HG03103 (cell line): ENCODE data around the gene CRABP1.

Experiments
- ATAC-seq: cut with Tn5 transposase; IDR thresholded peaks from one replicate; pipeline ENCODE4 v1.9.1; 2021; ENCODE audit warnings: low read depth; ENCODE audit not compliant: unreplicated experiment

CRABP1 gene

DNA sequence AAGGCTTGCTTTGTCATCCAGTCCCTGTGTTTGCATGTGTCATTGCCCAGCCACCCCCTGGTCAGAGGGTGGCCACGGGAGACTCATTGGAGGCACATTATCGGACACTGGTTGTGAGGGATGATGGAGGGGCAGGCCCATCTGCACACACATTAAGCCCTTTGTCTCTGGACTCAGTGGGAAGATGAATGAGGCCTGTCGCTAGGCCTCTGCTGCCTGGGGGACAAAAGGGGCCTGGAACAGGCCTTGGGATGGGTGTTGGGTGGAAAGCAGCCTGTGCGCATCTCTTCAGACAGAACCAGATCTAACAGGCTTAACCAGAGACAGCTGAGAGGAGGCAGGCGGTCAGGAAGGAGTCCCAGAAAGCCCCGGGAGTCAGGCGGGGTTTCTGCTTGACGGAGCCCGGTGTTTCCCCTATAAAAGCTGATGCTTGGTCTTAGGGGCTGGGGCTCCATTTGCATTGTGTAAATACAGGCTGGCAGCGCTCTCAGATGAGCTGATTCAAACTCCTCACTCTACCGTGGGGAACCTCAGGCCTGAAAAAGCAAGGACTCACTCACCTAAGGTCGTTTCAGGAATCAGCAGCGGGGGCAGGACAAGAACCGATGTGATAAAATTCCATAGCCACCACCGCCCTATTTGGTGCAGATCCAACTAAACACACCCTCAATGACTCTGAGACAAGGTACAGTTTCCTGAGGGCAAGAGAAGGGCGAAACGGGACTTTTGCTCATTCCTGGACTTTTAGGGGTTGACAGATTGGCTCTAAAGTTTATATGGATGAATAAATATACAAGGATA lies 23.7 kb upstream of the CRABP1 start:
- no peak for ATAC-seq

DNA sequence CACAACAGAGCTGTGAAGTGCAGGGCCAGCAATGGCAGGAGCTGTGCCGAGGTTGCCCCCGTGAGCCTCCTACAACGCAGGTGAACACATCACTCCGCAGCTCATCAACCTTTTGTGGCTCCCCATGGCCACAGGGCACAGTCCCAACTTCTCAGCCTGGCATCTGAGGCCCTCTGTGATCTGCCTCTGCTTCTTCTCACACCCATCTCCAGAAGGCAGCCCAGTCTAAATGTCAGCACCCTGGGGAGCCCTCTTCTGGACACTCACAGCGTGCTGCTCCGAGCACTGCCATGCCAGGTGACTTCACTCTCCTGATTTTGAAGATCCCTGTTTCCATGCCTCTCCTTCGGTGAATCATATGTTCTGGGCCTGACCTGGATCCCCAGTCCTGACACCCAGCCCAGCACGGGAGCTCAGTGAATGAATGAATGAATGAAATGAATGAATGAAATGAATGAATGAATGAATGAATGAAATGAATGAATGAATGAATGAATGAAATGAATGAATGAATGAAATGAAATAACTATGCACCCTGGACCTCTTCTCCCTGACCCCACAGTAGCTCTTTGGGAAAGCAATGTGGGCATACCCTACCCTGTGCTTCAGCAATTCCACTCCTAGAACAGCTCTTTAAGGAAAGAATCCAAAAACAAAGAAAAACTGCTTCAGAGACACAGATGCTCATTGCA lies 22.9 kb upstream of the CRABP1 start:
- no peak for ATAC-seq

DNA sequence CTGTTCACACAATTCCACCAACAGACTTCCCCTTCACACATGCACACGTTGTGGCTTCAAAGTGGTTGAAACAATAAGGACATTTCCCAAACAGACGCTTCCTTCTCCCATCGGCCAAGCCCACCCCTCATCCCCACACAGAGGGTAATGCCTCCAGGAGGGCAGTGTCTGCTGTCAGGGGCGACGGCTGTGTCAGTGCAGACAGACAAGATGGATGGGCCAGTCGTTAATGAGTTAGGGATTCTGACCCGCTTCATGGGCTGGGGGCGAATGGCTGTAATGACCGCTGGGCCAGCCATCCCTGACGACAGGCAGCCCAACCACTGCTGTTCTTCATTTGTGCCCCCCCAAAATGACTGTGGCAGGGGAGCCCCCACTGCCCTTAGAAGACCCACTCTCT lies 20.6 kb upstream of the CRABP1 start:
- ATAC-seq = no peak

DNA sequence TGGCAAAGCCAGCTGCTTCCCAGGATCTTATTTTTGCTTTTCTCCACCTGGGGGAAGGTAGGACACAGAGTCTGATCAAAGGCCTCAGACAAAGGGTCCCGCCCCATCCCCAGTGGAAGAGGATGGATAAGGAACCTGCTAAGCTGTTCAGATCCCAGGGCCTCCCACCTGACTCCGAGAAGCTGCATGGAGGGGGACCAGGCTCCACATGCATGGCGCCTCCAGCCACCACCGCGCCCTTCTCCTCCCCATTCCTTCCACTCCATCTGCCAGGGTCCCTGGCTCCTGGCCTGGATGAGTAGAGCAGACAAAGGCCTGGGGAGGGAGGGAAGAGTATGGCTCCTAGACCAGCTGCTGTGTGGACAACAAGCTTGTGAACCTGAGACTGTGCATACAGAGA lies 20.0 kb upstream of the CRABP1 start:
- no peak for ATAC-seq

DNA sequence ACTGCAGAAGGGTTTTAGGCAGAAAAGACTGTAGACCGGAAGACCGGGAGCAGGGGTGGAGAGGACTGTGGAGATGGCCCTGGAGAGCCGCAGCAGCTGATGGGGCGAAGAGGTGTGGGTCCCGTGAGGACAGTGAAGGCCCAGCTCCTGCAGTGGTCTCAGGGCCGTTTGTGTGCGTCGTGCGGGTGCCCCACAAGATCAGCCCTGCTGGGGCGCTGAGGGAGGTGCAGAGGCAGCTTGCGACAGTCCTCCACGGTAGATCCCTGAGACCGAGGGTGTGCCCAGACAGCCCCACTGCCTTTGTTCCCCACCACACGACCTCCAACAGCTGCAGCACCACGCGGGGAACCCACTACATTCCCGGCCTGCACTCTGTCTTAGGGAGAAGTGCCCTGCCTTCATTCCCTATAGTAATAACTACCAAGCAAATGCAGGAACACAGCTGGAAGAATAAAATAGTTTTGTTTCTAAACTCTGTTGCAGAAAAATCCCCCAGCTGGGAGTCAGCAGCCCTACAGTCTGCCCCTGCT lies 19.0 kb upstream of the CRABP1 start:
- no peak for ATAC-seq

DNA sequence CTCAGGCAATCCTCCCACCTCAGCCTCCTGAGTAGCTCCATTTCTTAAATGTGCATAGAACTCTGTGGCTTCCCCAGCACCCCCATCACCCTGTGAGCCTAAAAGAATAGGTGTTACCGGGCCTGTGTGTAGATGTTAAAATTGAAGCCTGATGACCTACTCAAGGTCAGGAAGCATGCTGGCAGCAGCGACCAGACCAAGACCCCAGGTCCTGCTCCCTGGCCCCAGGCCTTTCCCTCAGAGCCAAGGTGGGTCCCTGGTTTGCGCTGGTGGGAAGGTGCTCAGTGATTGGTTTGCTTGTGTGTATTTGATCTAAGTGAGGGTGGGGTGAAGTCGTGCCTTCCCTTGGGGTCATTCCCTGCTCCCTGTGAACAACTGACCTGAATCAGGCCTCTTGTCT lies 18.4 kb upstream of the CRABP1 start:
- no peak for ATAC-seq

DNA sequence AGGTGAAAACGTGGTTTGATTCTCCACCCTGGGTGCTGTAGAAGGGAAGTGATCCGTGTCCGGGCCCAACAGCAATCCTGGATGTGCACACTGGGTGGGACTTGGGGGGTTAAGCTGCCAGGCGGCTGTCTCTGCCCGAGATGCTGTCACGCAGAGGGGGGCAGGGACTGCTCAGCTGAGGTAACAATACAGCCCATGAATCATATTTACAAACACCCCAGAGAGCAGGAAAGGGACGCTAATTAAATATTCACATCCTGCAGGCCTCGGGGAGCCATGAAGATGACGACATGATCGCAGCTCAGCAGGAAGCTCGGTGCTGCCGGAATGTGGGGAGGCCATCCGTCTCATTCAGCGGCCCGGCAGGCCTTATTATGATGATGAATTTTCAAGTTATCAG lies 17.9 kb upstream of the CRABP1 start:
- no peak for ATAC-seq

DNA sequence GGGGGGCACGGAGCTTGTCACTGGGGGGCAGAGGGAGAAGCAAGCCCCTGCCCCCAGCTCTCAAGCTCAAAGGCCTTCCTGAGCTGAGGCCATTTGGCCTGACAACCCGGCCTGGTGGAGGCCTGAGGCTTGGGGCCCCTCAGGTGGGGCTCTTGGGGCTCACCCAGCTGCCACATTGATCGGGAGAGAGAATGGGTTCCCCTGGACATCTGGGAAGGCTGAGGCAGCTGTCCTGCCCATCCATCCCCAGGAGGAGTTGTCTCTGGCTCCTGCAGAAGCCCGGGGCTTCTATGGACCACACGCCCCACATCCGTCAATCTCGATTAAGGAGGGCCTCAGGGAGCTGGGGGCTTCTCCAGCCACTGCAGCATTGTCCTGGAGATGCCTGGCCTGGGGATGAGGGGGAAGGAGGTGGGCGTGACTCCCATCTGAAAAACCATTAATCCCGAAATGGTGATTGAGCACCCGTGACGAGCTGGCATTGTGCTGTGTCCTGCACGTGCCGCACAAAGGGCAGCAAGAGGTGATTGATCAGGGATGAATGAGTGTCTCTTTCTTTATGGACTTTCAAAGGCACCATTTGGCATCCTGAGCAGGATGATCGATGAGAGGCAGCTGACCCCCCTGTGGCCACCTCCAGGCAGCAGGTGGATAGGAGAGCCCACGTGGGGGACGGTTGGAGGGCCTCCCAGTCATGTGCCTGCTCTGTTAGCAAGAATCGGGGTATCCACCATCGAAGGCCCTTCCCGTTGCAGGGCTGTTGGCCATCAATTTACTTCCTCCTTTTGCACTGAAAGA lies 17.2 kb upstream of the CRABP1 start:
- no peak for ATAC-seq

DNA sequence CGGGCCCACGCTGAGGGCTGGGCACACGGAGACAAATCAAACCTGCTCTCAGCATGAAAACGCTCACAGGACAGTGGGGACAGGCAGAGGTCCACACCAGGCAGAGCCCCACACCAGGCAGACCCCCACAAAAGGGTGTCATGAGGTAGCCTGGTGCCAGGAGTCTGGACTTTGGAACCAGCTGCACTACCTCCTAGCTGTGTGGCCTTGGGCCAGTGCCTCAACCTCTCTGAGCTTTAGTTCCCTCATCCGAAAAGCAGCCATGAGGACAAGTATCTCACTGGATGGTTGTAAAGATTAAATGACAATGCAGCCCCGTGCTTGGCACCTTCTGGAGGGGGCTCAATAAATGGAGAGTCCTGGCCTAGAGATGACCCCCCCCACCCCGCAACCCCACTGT lies 16.5 kb upstream of the CRABP1 start:
- ATAC-seq = no peak

DNA sequence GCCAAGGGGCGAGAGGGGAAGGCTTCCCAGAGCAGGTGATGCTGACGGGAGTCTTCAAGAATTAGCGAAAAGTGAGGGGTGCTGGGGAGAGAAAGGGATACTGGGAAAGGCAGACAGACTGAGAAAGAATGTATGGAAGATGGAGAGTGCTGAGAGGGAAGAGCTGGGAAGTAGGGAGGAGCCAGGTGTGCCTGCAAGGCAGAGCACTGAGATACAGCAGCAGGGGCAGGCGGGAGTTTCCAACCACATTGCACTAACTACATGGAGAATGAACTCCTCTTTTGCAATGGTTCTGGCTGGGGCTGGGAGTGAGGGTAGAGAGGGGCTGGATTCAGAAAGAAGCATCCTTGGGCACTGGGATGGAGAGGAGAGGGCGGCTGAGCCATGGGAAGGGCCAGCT lies 16.0 kb upstream of the CRABP1 start:
- ATAC-seq = no peak

DNA sequence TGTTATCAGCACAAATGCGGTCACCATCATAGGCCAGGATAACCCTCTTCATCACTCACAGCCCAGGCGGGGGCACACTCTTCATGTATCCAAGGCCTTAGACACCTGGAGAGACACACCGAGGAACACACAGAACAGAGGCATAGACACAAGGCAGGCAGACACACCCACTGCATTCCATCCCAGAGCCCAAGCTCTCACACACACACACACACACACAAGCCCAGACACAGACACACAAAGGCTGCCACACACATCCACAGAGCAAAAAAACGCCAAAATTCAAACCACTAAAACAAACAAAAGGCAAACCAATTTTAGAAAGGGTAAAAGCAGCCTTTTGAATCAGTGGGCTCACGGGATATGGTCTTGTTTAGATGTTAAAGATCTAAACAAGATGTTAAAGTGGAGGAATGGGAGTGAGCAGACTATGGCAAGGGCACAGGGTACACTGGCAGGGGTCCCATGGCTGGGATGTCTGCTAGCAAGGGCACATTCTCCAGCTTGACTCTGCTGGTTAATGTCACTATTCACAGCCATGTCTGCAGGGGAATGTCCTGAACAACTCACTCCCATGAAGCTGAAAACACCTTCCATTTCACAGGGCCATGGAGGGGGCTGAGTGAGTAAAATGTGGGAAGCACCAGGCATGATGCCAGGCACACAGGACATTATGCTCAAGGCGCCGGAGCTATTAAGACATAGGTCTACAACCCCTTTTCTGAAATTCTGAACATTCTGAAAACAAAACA lies 14.9 kb upstream of the CRABP1 start:
- no peak for ATAC-seq

DNA sequence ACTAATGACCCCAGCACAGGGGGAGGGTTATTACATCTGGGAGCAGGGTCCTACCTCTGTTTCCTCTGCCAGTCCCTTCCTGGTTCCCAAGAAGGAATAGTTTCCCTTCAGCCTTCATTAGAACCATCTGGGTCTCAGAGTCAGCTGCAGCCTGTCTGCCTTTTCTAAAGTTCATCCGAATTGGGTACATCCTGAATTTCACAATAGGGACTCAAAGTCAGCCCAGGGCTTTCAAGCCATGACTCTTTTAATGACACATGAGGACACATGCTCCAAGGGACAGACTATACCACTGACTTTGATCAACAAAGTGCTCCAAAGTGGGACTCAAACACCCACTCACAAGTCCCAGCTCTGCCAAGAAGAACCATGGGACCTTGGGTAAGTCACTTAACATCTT lies 12.7 kb upstream of the CRABP1 start:
- ATAC-seq = no peak

DNA sequence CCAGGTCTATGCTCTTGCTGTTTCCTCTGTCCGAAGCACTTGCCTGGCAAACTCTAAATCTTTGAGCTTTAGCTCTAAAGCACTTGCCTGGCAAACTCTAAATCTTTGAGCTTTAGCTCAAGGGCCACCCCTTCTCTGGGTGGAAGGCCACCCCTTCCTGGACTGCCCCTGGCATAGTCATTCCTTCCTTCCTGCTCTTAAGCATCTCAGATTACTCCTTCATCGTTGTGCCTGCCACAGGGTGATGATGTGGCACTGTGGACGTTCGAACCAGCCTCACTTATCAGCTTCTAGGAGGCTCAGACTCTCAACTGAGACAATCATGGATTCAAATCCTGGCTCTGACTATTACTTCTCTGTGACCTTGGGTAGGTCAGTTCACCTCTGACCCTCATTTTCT lies 10.5 kb upstream of the CRABP1 start:
- no peak for ATAC-seq

DNA sequence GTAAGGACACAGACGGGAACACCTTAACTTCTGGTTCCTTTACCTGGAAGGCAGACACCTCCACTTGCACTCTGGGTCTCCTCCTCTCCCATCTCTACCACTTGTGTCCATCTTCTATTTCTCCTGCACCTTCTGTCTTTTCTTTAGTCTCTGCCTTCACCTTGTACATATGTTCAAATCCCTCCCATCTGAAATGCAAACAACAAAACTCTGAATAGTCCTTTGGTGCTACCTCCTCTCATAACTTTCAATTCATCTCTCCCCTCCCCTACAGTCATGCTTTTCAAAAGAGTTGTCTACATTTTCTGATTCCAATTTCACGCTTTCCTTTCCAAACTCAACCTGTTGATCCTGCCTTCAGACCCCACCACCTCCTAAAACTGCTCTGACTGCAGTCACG lies 5.3 kb upstream of the CRABP1 start:
- no peak for ATAC-seq

DNA sequence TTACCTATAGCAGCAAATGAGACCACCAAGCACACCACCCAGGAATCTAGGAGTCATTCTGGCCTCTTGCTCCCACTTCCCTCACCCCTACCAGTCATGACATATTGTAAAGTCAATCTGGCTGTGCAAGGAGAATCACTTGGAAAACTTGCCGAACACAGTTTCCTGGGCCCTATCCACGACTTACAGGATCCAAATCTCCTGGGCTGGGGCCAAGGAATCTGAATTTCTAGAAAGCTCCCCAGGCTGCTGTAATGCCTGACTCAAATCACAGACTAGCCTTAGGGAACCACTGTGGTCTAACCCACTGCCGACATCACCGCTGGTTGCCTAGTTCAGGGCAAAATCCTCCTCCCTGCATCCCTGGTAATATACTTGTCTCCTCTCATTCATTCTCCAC lies 4.2 kb upstream of the CRABP1 start:
- no peak for ATAC-seq

DNA sequence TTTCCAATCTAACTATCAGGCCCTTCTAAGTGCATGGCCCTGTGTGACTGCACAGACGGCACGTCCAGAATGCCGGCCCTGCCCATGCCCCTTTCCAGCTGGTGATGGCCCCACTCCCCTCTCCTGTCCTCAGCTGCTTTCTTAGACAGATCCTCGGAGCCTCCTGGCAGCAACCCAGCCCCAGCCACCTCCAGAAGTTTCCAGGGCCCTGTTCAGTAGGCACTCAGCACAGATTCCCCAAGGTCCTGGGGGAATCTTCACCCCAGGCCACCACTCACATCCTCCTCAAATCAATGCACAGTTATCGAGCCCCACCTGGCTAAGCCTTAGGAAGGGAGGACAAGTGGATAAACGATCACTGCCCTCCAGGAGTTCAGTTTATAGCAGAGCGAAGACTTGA lies 1.4 kb upstream of the CRABP1 start:
- ATAC-seq = no peak

DNA sequence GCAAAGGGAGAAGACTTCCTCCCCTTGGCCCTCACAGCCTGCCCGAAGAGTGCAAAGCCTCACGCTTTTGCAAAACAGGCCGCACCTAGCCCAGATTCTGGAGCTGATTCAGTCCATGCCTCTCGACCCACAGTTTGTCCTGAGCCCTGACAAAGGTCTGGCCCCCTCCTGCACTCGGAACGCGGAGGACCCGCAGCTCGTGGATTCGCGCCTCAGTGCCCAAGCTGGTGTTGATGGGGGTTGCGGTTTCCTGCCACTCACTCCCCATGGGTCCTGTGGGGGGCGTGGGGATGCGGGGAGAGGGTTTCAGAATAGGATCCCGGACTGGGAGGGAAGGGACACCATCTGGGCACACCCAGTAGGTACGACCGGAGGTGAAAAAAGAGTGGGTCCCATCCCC lies 594 bp upstream of the CRABP1 start:
- ATAC-seq = no peak

DNA sequence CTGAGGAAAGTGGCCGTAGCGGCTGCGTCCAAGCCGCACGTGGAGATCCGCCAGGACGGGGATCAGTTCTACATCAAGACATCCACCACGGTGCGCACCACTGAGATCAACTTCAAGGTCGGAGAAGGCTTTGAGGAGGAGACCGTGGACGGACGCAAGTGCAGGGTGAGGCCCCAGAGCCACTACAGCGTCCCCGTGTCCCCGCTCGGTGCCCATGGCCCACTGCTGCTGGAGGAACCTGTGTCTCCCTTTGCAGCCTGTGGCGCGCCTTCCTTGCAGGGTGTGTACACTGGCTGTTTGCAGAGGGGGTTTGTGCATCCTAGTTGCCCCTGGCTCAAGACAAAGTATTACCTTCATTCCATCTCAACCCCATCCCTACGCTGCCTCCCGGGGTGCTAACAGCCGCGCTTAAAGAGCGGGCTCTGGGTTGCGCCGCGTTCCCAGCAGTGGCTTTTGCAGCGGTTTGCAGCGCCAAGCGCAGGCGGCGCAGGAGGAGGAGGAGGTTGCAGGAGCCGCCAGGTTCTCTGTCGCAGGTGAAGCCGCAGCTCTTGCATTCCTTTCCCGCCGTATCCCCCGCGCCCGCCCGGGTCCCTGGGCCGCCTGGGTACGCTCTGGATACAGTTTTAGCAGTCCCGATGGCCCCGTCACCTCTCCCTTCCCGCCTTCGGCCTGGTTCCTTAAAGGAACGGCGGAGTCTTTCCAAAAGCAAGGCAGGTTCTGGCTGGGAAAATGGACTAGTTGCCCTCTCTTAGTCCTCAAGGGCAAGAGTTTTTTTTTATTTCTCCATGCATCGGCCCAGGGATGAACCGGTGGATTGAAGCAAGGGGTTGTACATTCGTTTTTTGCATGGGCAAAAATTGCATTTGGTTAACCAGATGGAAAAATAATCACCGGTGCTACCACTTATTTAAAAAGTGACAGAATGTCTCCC lies 1.2 kb downstream of the CRABP1 start:
- ATAC-seq = no peak

DNA sequence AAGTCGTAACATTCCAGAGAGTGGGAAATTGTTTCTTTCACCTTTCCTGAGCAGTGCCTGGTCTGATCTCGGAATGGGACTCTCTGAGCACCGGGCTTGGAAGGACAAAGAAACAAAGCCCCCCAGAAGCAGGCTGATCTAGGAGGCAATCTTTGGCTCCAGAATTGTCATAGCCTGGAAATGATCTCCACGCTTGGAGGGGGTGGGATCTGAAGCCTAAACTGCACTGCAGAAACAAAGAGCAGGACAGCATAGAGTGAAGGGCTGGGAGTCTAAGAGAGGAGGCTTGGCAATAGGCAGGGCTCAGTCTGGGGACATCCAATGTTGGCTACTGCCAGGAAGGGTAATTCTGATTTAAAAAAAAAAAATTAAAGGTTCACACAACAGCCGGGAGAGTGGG lies 1.9 kb downstream of the CRABP1 start:
- no peak for ATAC-seq
